Keratinocyte (primary cell): ENCODE results near the gene DSG4. TPM values are rescaled to one million over a fixed set of nuclear protein-coding genes. Genes with fewer than 3 reads are reported as not detected.

Source experiments
- DNase-seq: peaks from one replicate; pipeline ENCODE4 v3.0.0-alpha.2; 2011; ENCODE audit warnings: low read depth, missing footprints, low spot score
- FAIRE-seq: peaks from 2 replicates; lab custom pipeline; 2011; peaks lifted over from hg19 to GRCh38; lab: Jason Lieb, UNC
- H2AFZ ChIP-seq: 2 replicates; pipeline ENCODE4 v1.6.0; 2012; ENCODE audit warnings: low read length, control low read depth, inconsistent platforms; ENCODE audit not compliant: control insufficient read depth
- H3K27ac ChIP-seq: 2 replicates; pipeline ENCODE4 v1.5.1; 2011; ENCODE audit warnings: low read length; ENCODE audit not compliant: control insufficient read depth, insufficient read depth
- H3K27me3 ChIP-seq: 3 replicates; pipeline ENCODE4 v1.6.0; 2011; ENCODE audit warnings: low read length; ENCODE audit not compliant: control insufficient read depth, insufficient read depth; ENCODE audit errors: extremely low read depth
- H3K36me3 ChIP-seq, 2 experiments: 2 replicates in 1 of 2; 3 replicates in 1 of 2; pipeline ENCODE4 v1.5.1; 2011; ENCODE audit warnings: low read length in 2 of 2, mild to moderate bottlenecking in 1 of 2; ENCODE audit not compliant: control insufficient read depth in 2 of 2, insufficient read depth in 2 of 2; ENCODE audit errors: extremely low read depth in 1 of 2
- H3K4me1 ChIP-seq: 3 replicates; pipeline ENCODE4 v1.5.1; 2011; ENCODE audit warnings: low read length; ENCODE audit not compliant: control insufficient read depth, insufficient read depth; ENCODE audit errors: extremely low read depth
- H3K4me2 ChIP-seq: 3 replicates; pipeline ENCODE4 v1.6.0; 2011; ENCODE audit warnings: low read depth, low read length; ENCODE audit not compliant: control insufficient read depth, insufficient read depth; ENCODE audit errors: extremely low read depth
- H3K4me3 ChIP-seq, 3 experiments: fragments of 200-600 bp in 1 of 3; sonication (generic) in 1 of 3; 2 replicates in 2 of 3; 3 replicates in 1 of 3; pipeline ENCODE4 v1.5.1; 2011 to 2016; ENCODE audit warnings: low read length in 3 of 3, mild to moderate bottlenecking in 3 of 3, control low read depth in 2 of 3, inconsistent platforms in 1 of 3, low read depth in 1 of 3, mixed read lengths in 1 of 3, mixed run types in 1 of 3, moderate library complexity in 1 of 3; ENCODE audit not compliant: control insufficient read depth in 2 of 3, insufficient read depth in 2 of 3; ENCODE audit errors: extremely low read depth in 1 of 3
- H3K79me2 ChIP-seq: 2 replicates; pipeline ENCODE4 v1.6.0; 2012; ENCODE audit warnings: low read length; ENCODE audit not compliant: control insufficient read depth, insufficient read depth
- H3K9ac ChIP-seq: 3 replicates; pipeline ENCODE4 v1.6.0; 2011; ENCODE audit warnings: low read length; ENCODE audit not compliant: control insufficient read depth, insufficient read depth; ENCODE audit errors: extremely low read depth
- H3K9me1 ChIP-seq: 3 replicates; pipeline ENCODE4 v1.6.0; 2011; ENCODE audit warnings: low read length; ENCODE audit not compliant: control insufficient read depth, insufficient read depth; ENCODE audit errors: extremely low read depth
- H3K9me3 ChIP-seq: 2 replicates; pipeline ENCODE4 v1.5.1; 2012; ENCODE audit warnings: low read depth, low read length; ENCODE audit not compliant: control insufficient read depth
- H4K20me1 ChIP-seq: 3 replicates; pipeline ENCODE4 v1.6.0; 2011; ENCODE audit warnings: low read length; ENCODE audit not compliant: control insufficient read depth, insufficient read depth; ENCODE audit errors: extremely low read depth
- CTCF ChIP-seq, 3 experiments: IDR thresholded peaks in 1 of 3; conservative IDR thresholded peaks in 1 of 3; optimal IDR thresholded peaks in 1 of 3; 2 replicates in 2 of 3; 3 replicates in 1 of 3; pipeline versions ENCODE3 to v1.5.1; 2011; ENCODE audit warnings: low read length in 3 of 3, mild to moderate bottlenecking in 3 of 3, moderate library complexity in 2 of 3, control low read depth in 1 of 3, inconsistent platforms in 1 of 3; ENCODE audit not compliant: insufficient read depth in 2 of 3; ENCODE audit errors: extremely low read depth in 1 of 3
- EZH2 ChIP-seq: IDR thresholded peaks from one replicate; pipeline ENCODE4 v1.6.1; 2012; ENCODE audit warnings: inconsistent platforms, mild to moderate bottlenecking, low read length, moderate library complexity
- dilution Hi-C: fragments of 300-500 bp; cut with MboI; formaldehyde crosslinking; loops from one replicate; pipeline ENCODE4 v1.7.0; 2020; ENCODE audit warnings: low sequenced_read_pairs; ENCODE audit not compliant: extremely low pct_ligation_motif_present
- polyA minus RNA-seq, 3 experiments: library from RNA; depleted of rRNA, polyadenylated mRNA; stranded (reverse); fragments of >200 nt; gene quantifications; 1 replicate in 1 of 3; 2 replicates in 1 of 3; 3 replicates in 1 of 3; pipeline ENCODE4 v1.2.3, GENCODE V29; 2011
- polyA plus RNA-seq, 5 experiments: library from polyadenylated mRNA; depleted of rRNA in 3 of 5; stranded (reverse) in 3 of 5; stranded (forward) in 1 of 5; unstranded in 1 of 5; fragments of >200 nt; gene quantifications; 1 replicate in 1 of 5; 2 replicates in 3 of 5; 3 replicates in 1 of 5; pipeline versions ENCODE4 v1.2.1 to v1.2.3, GENCODE V29; 2011 to 2012; ENCODE audit warnings: missing spikeins in 2 of 5, low read depth in 1 of 5, low replicate concordance in 1 of 5

Gene DSG4
- polyA plus RNA-seq (0.18 to 0.50 TPM (median 0.19 TPM) in 3 replicates), polyA minus RNA-seq (0.42 to 0.66 TPM (median 0.59 TPM) in 3 replicates)
- polyA plus RNA-seq (2011; ENCODE audit: low read depth): 1.3 TPM
- polyA plus RNA-seq (2011; cell fraction: cytosol; rRNA removed): 0.06 and 0.12 TPM in 2 replicates
- polyA plus RNA-seq (2011; cell fraction: nucleus; rRNA removed): 0.63 and 1.0 TPM in 2 replicates
- polyA plus RNA-seq (2012; ENCODE audit: low replicate concordance): 0.30 and 0.48 TPM in 2 replicates
- polyA minus RNA-seq (2011; cell fraction: cytosol; rRNA and poly(A)+ RNA removed): not detected
- 1.6 and 2.0 TPM in 2 replicates for polyA minus RNA-seq (2011; cell fraction: nucleus; rRNA and poly(A)+ RNA removed)

- dilution Hi-C loops: no loop called here
- no peak within 1 kb of the TSS for H2AFZ ChIP-seq
Observed at GRCh38 chr18:31376477-31376876, at the start of gene DSG4. DSG4 (plus strand) TSS chr18:31376777; CDS start chr18:31376912, 135 bp downstream.

GRCh38 chr18:31329787-31330438, 46.7 kb upstream of the DSG4 start:
- no peak overlapping the region for H3K4me3 ChIP-seq
- no peaks in the 10 kb centered on the region for H3K9me1 ChIP-seq
- dilution Hi-C loops: no loop called here
- DNase-seq: no peak
- no peak for FAIRE-seq
- peaks cover 0 to 3% of the 10 kb centered on the region in 2 experiments for H3K36me3 ChIP-seq
- peaks cover 3% of the 10 kb centered on the region for H3K4me1 ChIP-seq
- TF ChIP-seq CTCF (optimal IDR thresholded peaks at IDR 0.05 in 1 of 3, IDR thresholded peaks at IDR 0.05 in 1 of 3, conservative IDR thresholded peaks at IDR 0.05 in 1 of 3; ENCODE audit: extremely low read depth in 1 of 3, insufficient read depth in 2 of 3, low read length in 3 of 3) (no peak), EZH2 (no peak)
- no peak overlapping the region for H2AFZ ChIP-seq
- H3K79me2 ChIP-seq: no peaks in the 10 kb centered on the region
- H3K27me3 ChIP-seq: no peaks in the 10 kb centered on the region
- H4K20me1 ChIP-seq: no peaks in the 10 kb centered on the region
- no peaks in the 10 kb centered on the region for H3K9me3 ChIP-seq
- H3K27ac ChIP-seq: no peak overlapping the region
- H3K9ac ChIP-seq: no peak overlapping the region
- no peak overlapping the region for H3K4me2 ChIP-seq

More at GRCh38 chr18:31376477-31376876, at the start of gene DSG4:
- Histone ChIP-seq H3K9me1 (no peaks in the 10 kb centered on the region), H3K9ac (no peak within 1 kb of the TSS), H3K4me3 (no peak within 1 kb of the TSS), H3K36me3 (no peaks in the 10 kb centered on the region), H3K79me2 (no peaks in the 10 kb centered on the region), H3K27me3 (no peaks in the 10 kb centered on the region), H3K9me3 (no peaks in the 10 kb centered on the region), H3K4me2 (no peak within 1 kb of the TSS), H3K27ac (no peak within 1 kb of the TSS), H3K4me1 (peaks cover 11% of the 10 kb centered on the region), H4K20me1 (no peaks in the 10 kb centered on the region)
- TF ChIP-seq CTCF (optimal IDR thresholded peaks at IDR 0.05 in 1 of 3, IDR thresholded peaks at IDR 0.05 in 1 of 3, conservative IDR thresholded peaks at IDR 0.05 in 1 of 3; ENCODE audit: extremely low read depth in 1 of 3, insufficient read depth in 2 of 3, low read length in 3 of 3) (no peak), EZH2 (no peak)
- FAIRE-seq: no peak
- no peak for DNase-seq
